Limb (tissue), 2 donors: ENCODE data around the gene ARIH1.
"Not testable (repeated sequence)": the region's sequence is repeated elsewhere in the genome, so short reads cannot be mapped to it uniquely, and the experiment has no call there.

Experiments used
- DNase-seq, 2 donors: peaks; one replicate each; pipeline ENCODE4 v3.0.0-alpha.2; 2016; ENCODE audit errors: extremely low spot score in 2 of 2

ARIH1 gene

GRCh38 chr15:72473614-72474465 is at the start of gene ARIH1:
Gene ARIH1 (plus strand): TSS chr15:72474330. CDS start chr15:72474640, 310 bp downstream.
- DNase-seq: peak; percentile 95 to 99

- no peak for DNase-seq
These were observed 47.4 kb upstream of the ARIH1 start for GRCh38 chr15:72426753-72427152.

DNA sequence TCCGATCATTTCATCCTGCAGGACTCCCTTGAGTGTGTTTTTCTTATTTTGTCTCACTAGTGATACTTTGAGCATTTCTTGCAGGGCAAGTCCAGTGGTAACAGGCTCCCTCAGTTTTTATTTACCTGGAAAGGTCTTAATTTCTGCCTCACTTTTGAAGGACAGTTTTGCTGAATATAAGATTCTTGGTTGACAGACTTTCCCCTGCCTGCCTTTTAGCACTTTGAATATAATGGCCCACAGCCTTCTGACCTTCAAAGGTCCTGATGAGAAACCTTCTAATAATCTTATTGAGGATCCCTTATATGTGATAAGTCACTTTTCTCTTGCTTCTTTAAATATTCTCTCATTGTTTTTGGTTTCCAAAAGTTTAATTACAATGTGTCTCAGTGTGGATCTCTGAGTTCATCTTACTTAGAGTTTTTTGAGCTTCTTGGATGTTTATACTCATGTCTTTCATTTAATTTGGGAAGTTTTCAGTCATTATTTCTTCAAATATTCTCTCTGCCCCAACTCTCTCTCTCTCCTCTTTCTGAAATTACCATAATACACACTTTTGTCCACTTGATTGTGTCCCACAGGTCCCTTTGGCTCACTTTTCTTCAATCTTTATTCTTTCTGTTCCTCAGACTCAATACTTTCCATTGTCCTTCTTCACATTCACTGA is 36.3 kb upstream of the ARIH1 start:
- no peak for DNase-seq

- not testable (repeated sequence) for DNase-seq
These were observed 31.3 kb upstream of the ARIH1 start for GRCh38 chr15:72442848-72443247.

GRCh38 chr15:72445426-72445825 is 28.7 kb upstream of the ARIH1 start:
- no peak for DNase-seq

- no peak for DNase-seq
These were observed 23.3 kb upstream of the ARIH1 start for GRCh38 chr15:72450805-72451204.

DNA sequence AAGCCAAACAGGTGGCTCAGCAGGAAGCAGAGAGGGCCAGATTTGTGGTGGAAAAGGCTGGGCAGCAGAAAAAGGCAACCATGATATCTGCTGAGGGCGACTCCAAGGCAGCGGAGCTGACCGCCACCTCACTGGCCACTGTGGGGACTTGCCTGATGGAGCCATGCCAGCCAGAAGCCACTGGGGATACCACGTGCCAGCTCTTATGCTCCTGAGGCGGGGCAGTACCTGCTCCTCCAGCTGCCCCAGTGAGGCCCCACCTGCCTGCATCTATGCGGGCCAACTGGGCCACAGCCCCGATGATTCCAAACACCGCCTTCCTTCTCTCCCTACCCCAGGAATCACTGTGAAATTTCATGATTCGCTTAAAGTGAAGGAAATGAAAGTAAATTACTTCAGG is 22.9 kb upstream of the ARIH1 start:
- no peak for DNase-seq

GRCh38 chr15:72456684-72457083 is 17.4 kb upstream of the ARIH1 start:
- DNase-seq: no peak

DNA sequence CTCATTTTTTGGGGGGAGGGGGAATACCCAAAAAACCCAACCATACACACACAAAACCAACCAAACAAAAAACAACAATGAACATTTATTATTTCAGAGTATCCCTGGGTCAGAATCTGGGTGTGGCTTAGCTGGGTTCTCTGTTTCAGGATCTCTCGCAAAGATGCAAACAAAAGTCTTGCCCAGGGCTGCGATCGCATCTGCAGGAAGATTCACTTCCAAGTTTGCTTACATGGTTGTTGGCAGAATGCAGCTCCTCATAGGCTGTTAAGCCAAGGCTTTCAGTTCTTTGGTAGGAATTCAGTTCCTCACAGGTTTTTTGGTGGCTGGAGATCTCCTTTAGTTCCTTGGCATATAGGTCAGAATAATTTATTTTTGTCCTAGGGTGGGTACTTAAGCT is 13.7 kb upstream of the ARIH1 start:
- no peak for DNase-seq

DNA sequence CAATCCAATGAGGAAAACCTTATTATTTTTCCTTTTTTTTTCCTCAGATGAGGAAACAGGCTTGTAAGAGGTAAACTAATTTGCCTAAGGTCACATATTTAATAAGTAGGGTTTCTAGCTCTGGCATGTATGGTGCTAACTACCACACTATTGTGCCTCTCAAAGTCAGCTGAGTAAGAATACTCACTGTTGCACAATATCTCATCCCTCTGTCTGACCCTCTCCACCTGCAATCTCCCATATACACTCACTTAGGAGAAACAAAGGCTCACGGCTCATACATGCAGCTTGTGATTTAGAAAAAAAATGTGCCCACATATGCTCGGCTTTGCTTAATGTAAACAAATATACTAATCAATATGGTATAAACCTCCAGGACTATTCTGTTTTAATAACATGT is 10.4 kb upstream of the ARIH1 start:
- DNase-seq: no peak

DNA sequence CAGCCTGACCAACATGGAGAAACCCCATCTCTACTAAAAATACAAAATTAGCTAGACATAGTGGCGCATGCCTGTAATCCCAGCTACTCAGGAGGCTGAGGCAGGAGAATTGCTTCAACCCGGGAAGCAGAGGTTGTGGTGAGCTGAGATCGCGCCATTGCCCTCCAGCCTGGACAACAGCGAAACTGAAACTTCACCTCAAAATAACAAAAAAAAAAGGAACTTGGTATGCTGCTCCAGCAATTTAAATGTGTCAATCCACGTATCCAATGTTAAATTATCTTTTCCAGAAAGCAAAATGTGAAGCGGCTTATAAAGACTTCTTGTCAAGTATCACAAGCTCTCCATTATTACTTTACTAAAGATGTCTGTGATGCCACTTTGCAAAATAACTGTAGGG is 9.9 kb upstream of the ARIH1 start:
- DNase-seq: no peak

DNA sequence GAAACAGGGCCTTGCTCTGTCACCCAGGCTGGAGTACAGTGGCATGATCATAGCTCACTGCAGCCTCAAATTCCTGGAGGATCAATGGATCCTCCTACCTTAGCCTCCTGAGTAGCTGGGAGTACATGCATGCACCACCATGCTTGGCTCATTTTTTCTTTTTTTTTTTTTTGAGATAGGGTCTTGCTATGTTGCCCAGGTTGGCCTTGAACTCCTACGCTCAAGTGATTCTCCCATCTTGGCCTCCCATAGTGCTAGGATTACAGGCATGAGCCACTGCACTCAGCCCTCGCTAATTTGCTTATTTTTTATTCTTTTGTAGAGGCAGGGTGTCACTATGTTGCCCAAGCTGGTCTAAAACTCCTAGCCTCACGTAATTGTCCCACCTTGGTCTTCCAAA is 6.0 kb upstream of the ARIH1 start:
- no peak for DNase-seq

DNA sequence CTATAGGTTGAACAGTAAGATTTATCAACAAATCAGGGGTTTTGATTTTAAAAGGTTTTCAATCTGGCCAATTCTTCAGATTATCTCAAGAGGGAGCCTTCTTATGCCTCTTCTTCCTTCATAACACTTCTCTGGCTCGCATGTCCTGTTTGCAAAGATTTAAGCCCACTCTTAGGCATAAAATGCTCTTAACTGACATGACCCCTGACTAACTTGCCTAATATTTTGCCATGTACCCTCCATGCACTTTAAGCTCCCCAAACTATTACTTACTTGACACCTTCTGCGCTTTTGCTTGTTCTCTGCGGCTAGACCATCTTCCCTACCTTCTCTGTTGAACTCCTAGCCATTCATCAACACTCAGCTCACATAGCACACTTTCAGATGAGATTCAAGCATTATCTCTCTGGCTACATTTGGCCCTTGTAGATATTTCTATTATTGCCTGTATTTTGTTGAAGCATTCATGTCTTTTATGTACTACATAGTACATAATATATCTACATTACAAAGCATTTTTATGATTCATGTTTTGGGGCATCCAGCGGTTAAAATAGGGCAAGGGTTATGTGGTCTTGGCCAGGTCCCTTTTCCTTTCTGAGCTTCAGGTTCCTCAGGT is 1.0 kb upstream of the ARIH1 start:
- DNase-seq: peak in 1 of 2 donors; percentile 26

DNA sequence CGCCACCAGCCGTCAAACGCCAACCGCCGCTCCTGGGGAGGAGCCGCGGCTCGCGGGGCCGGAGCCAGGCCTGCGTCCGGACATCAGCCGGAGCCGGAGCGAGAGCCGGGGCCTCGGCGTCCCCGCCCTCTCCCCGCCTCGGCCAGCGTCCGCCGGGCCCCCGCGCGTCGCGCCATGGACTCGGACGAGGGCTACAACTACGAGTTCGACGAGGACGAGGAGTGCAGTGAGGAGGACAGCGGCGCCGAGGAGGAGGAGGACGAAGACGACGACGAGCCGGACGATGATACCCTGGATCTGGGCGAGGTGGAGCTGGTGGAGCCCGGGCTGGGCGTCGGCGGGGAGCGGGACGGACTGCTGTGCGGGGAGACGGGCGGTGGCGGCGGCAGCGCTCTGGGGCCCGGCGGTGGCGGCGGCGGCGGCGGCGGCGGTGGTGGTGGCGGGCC is 359 bp downstream of the ARIH1 start:
- DNase-seq: peak in 1 of 2 donors; percentile 1

- peak; percentile 65 to 88 for DNase-seq
These were observed 940 bp downstream of the ARIH1 start for GRCh38 chr15:72474912-72475628.

DNA sequence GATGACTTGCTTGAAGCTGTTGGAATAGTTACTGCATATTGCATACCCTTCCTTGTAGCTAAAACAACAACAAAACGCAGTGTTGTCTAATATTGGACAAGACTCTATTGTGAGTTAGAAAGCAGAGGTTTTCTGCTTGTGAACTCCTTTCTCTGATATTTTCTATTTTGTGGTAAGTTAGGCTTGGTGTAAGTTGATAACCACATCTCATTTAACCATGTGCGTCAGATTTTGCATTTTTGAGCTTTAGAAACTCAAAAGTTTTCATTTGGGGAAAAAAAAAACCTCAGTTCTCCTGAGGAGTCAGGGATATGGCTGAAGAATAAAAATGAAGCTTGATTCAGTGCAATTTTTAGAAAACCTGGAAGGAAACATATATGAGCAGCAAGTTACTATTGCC is 1.5 kb downstream of the ARIH1 start:
- DNase-seq: no peak

- not testable (repeated sequence) for DNase-seq
These were observed 2.2 kb downstream of the ARIH1 start for GRCh38 chr15:72476330-72476729.

DNA sequence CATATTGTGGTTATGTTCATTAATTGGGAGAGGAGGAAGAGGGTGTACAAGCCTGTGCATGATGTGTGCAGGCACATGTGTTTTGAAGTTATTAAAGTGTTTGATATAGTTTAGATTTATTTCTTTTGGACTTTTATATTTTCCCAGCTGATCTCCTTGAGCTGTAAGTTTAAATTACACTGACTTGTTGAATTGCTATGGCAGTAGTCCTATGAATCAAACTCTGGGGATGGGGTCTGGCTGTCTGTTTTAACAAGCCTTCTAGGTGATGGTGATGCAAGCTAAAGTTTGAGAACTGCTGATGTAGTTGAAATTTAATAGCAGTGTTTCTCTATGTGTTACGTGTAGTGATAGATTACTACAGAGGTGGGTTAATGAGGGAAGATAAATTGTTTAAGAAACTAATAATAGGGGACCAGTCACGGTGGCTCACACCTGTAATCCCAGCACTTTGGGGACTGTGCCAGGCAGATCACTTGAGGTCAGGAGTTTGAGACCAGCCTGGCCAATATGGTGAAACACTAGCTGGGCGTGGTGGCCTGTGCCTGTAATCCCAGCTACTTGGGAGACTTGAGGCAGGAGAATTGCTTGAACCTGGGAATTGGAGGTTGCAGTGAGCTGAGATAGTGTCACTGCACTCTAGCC is 7.0 kb downstream of the ARIH1 start:
- DNase-seq: no peak

- no peak for DNase-seq
These were observed 8.1 kb downstream of the ARIH1 start for GRCh38 chr15:72482275-72482674.

GRCh38 chr15:72483279-72483678 is 9.1 kb downstream of the ARIH1 start:
- DNase-seq: no peak

DNA sequence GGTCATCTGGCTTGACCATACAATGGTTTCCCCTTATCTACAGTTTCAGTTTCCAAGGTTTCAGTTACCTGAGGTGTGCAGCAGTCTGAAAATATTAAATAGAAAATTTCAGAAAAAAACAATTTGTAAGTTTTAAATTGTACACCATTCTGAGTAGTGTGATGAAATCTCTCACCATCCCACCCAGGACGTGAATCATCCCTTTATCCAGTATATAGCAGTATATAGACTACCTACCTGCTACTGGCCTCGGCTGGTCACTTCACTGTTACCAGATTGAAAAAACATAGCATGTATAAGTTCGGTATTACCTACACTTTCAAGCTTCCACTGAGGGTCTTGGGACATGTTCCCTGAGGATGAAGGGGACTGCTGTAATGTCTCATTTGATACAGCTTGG is 12.0 kb downstream of the ARIH1 start:
- no peak for DNase-seq
